SK-N-SH (cell line): ENCODE measurements around the gene CYFIP2. TPM values are rescaled to one million over a fixed set of nuclear protein-coding genes. Genes with fewer than 3 reads are reported as not detected.
"Not testable (repeated sequence)": the region's sequence is repeated elsewhere in the genome, so short reads cannot be mapped to it uniquely, and the experiment has no call there.

Experiments used
- CTCF ChIA-PET: fragments of 300-600, 350-600 bp; formaldehyde crosslinking; extraction: SDS; loops from one replicate; lab custom pipeline; 2021; lab: Yijun Ruan, JAX
- POLR2A ChIA-PET: fragments of 350-600 bp; sonication (Branson Sonifier 250); formaldehyde crosslinking; extraction: SDS; loops from one replicate; lab custom pipeline; 2020; ENCODE audit warnings: antibody characterized with exemption, inconsistent platforms; lab: Yijun Ruan, JAX
- DNase-seq: peaks from one replicate; pipeline ENCODE4 v3.0.0; 2012
- H2AFZ ChIP-seq: fragments of 200-600 bp; sonication (generic); 2 replicates; pipeline ENCODE4 v1.8.1; 2016; ENCODE audit warnings: antibody characterized with exemption, mild to moderate bottlenecking, low read depth
- H3F3A ChIP-seq: fragments of 200-600 bp; sonication (generic); replicated peaks from 2 replicates; pipeline ENCODE3; 2016; ENCODE audit warnings: antibody characterized with exemption, mild to moderate bottlenecking; ENCODE audit not compliant: insufficient read depth
- H3K27ac ChIP-seq, 2 experiments: fragments of 200-500 bp in 1 of 2; fragments of 200-600 bp in 1 of 2; sonication (Bioruptor generic) in 1 of 2; sonication (generic), shearing (Covaris generic) in 1 of 2; 2 replicates each; pipeline versions ENCODE4 v1.5.1 to v1.6.1; 2014 to 2016; ENCODE audit warnings: low read depth in 2 of 2, inconsistent platforms in 1 of 2, low read length in 1 of 2, mild to moderate bottlenecking in 1 of 2, mixed read lengths in 1 of 2
- H3K27me3 ChIP-seq: fragments of 200-600 bp; sonication (generic), shearing (Covaris generic); 2 replicates; pipeline ENCODE4 v1.6.1; 2016; ENCODE audit warnings: mixed run types; ENCODE audit not compliant: insufficient read depth
- H3K36me3 ChIP-seq, 2 experiments: fragments of 200-500 bp in 1 of 2; fragments of 200-600 bp in 1 of 2; sonication (Bioruptor generic) in 1 of 2; sonication (generic) in 1 of 2; replicated peaks in 1 of 2; 2 replicates each; pipeline versions ENCODE3 to v1.5.1; 2014 to 2016; ENCODE audit warnings: low read length in 1 of 2, mild to moderate bottlenecking in 1 of 2; ENCODE audit not compliant: insufficient read depth in 2 of 2, control insufficient read depth in 1 of 2
- H3K4me1 ChIP-seq, 2 experiments: fragments of 200-500 bp in 1 of 2; fragments of 200-600 bp in 1 of 2; sonication (Bioruptor generic) in 1 of 2; sonication (generic), shearing (Covaris generic) in 1 of 2; 2 replicates each; pipeline versions ENCODE4 v1.5.1 to v1.6.1; 2014 to 2016; ENCODE audit warnings: low read depth in 1 of 2, low read length in 1 of 2, mixed run types in 1 of 2; ENCODE audit not compliant: insufficient read depth in 2 of 2, control insufficient read depth in 1 of 2
- H3K4me2 ChIP-seq: fragments of 200-600 bp; sonication (generic), shearing (Covaris generic); 2 replicates; pipeline ENCODE4 v1.6.1; 2017; ENCODE audit warnings: mixed run types
- H3K4me3 ChIP-seq, 2 experiments: fragments of 200-500 bp in 1 of 2; fragments of 200-600 bp in 1 of 2; sonication (Bioruptor generic) in 1 of 2; sonication (generic), shearing (Covaris generic) in 1 of 2; 2 replicates each; pipeline versions ENCODE4 v1.5.1 to v1.8.1; 2014 to 2016; ENCODE audit warnings: low read depth in 2 of 2, inconsistent platforms in 1 of 2, low read length in 1 of 2, mild to moderate bottlenecking in 1 of 2, mixed read lengths in 1 of 2, moderate library complexity in 1 of 2
- H3K79me2 ChIP-seq: fragments of 200-600 bp; sonication (generic); 2 replicates; pipeline ENCODE4 v1.8.1; 2017; ENCODE audit warnings: mild to moderate bottlenecking; ENCODE audit not compliant: insufficient read depth
- H3K9ac ChIP-seq: fragments of 200-600 bp; sonication (generic); 2 replicates; pipeline ENCODE4 v1.6.1; 2017; ENCODE audit warnings: mixed run types
- H3K9me2 ChIP-seq: fragments of 200-600 bp; sonication (generic); 2 replicates; pipeline ENCODE4 v1.6.1; 2017; ENCODE audit warnings: mixed run types
- H3K9me3 ChIP-seq: fragments of 200-600 bp; sonication (generic); 2 replicates; pipeline ENCODE4 v1.6.1; 2017; ENCODE audit warnings: mixed run types, mild to moderate bottlenecking, moderate library complexity
- H4K20me1 ChIP-seq: fragments of 200-600 bp; sonication (generic); 2 replicates; pipeline ENCODE4 v1.6.1; 2017; ENCODE audit warnings: mild to moderate bottlenecking, mixed run types; ENCODE audit not compliant: insufficient read depth
- FOSL2 ChIP-seq: IDR thresholded peaks from 2 replicates; pipeline ENCODE4 v1.4.0; 2012; ENCODE audit warnings: low read depth, mild to moderate bottlenecking, moderate library complexity, borderline replicate concordance
- FOXJ3 ChIP-seq: sonication (generic); formaldehyde crosslinking; IDR thresholded peaks from 2 replicates; pipeline ENCODE4 v1.5.1; 2020; ENCODE audit warnings: mild to moderate bottlenecking, missing genetic modification reagents
- NFIC ChIP-seq: IDR thresholded peaks from 2 replicates; pipeline ENCODE4 v1.4.0; 2012; ENCODE audit warnings: borderline replicate concordance
- POLR2AphosphoS5 ChIP-seq: IDR thresholded peaks from 2 replicates; pipeline ENCODE4 v1.6.1; 2012; ENCODE audit warnings: low read depth, low read length
- RAD21 ChIP-seq: IDR thresholded peaks from 2 replicates; pipeline ENCODE4 v1.6.1; 2012; ENCODE audit warnings: mild to moderate bottlenecking, low read length
- RCOR1 ChIP-seq: fragments of 150-350 bp; IDR thresholded peaks from 2 replicates; pipeline ENCODE4 v1.6.1; 2017; ENCODE audit warnings: antibody characterized with exemption, low read length
- SIN3A ChIP-seq: IDR thresholded peaks from 2 replicates; pipeline ENCODE4 v1.6.1; 2012; ENCODE audit warnings: low read depth, mild to moderate bottlenecking, low read length, moderate library complexity, borderline replicate concordance
- WGBS: methylation state at CpG from one replicate; pipeline ENCODE4 v1.1.6; 2017; ENCODE audit warnings: low lambda C conversion rate; 5-methylcytosine and 5-hydroxymethylcytosine counted together
- polyA plus RNA-seq, 3 experiments: library from polyadenylated mRNA; depleted of rRNA; stranded (reverse); fragments of >200 nt; gene quantifications; 2 replicates each; pipeline ENCODE4 v1.2.3, GENCODE V29; 2012
- TF ChIP-seq, protein P1 (sequence below): IDR thresholded peaks from 2 replicates; pipeline ENCODE4 v1.4.0; 2012; ENCODE audit warnings: low read depth, borderline replicate concordance
- TF ChIP-seq, protein P2 (sequence below): IDR thresholded peaks from 2 replicates; pipeline ENCODE4 v1.4.0; 2012; ENCODE audit warnings: low read depth, borderline replicate concordance

The CYFIP2 gene
- polyA plus RNA-seq, 1 of the 3 experiments (the other 2 are of a cell fraction): 20.1 TPM

DNA sequence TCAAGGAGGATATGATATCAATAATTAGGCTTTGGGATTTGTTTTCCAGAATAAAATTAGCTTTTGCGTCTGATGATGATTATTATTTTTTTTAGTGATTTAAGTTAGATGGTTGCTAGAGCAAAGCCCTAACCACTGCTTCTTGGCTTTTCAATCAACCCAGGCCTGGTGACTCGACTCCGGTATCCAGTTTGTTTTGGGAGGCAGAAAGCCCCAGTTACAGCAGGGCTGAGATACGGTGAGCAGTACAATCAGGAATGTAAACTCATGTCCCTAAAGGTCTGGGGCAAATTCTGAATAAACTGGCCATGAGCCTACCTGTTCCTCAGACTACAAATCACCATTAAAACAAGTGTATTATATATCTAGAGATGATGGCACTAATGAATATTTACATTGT is 24.4 kb upstream of the CYFIP2 start:
- no peak for TF ChIP-seq NFIC
- TF ChIP-seq RCOR1: no peak
- TF ChIP-seq, protein P1, sequence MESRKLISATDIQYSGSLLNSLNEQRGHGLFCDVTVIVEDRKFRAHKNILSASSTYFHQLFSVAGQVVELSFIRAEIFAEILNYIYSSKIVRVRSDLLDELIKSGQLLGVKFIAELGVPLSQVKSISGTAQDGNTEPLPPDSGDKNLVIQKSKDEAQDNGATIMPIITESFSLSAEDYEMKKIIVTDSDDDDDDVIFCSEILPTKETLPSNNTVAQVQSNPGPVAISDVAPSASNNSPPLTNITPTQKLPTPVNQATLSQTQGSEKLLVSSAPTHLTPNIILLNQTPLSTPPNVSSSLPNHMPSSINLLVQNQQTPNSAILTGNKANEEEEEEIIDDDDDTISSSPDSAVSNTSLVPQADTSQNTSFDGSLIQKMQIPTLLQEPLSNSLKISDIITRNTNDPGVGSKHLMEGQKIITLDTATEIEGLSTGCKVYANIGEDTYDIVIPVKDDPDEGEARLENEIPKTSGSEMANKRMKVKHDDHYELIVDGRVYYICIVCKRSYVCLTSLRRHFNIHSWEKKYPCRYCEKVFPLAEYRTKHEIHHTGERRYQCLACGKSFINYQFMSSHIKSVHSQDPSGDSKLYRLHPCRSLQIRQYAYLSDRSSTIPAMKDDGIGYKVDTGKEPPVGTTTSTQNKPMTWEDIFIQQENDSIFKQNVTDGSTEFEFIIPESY: no peak
- no peak for TF ChIP-seq FOXJ3
- TF ChIP-seq, protein P2, sequence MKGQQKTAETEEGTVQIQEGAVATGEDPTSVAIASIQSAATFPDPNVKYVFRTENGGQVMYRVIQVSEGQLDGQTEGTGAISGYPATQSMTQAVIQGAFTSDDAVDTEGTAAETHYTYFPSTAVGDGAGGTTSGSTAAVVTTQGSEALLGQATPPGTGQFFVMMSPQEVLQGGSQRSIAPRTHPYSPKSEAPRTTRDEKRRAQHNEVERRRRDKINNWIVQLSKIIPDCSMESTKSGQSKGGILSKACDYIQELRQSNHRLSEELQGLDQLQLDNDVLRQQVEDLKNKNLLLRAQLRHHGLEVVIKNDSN: no peak
- TF ChIP-seq RAD21: no peak
- no peak for TF ChIP-seq POLR2AphosphoS5
- TF ChIP-seq SIN3A: no peak
- 73% methylated on average over 4 of the region's 4 CpGs for WGBS
- Histone ChIP-seq H3K79me2 (no peaks in the 10 kb centered on the region), H3K9ac (no peak overlapping the region), H2AFZ (no peak overlapping the region), H3K4me1 (no peaks in the 10 kb centered on the region; a peak in 1 of 4 replicates), H3K36me3 (no peaks in the 10 kb centered on the region), H3K9me2 (no peaks in the 10 kb centered on the region), H3F3A (no peaks in the 10 kb centered on the region), H4K20me1 (no peaks in the 10 kb centered on the region), H3K4me2 (no peak overlapping the region), H3K27me3 (no peaks in the 10 kb centered on the region; the same call in 1 of the 2 replicates), H3K27ac (no peak overlapping the region), H3K9me3 (no peaks in the 10 kb centered on the region), H3K4me3 (no peak overlapping the region)
- POLR2A ChIA-PET: no interaction called here
- no peak for DNase-seq
- CTCF ChIA-PET: interaction anchor here (0.9 to 2.0 kb wide), 3 partner anchors 11 to 47 kb away, joined by 4 to 5 read pairs (median 4); no protein-coding TSS in a partner anchor

DNA sequence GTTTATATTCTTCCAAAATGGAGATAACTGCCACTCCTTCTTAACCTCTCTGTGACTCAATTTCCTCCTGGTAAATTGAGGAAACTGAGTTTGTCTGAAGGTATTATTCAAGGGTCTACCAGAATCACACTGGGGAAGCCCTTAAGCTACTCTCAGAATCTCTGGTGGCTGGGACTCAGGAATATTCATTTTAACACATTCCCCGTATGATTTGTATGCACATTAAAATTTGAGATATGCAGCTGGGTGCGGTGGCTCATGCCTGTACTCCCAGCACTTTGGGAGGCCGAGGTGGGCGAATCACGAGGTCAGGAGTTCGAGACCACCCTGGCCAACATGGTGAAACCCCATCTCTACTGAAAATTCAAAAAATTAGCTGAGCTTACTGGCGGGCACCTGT is 21.2 kb upstream of the CYFIP2 start:
- H3K4me3 ChIP-seq, DNase-seq, H4K20me1 ChIP-seq, H3K9me2 ChIP-seq, H3K36me3 ChIP-seq, H2AFZ ChIP-seq, H3F3A ChIP-seq, H3K4me2 ChIP-seq, H3K27ac ChIP-seq, H3K27me3 ChIP-seq, POLR2A ChIA-PET, H3K4me1 ChIP-seq, H3K79me2 ChIP-seq, H3K9me3 ChIP-seq, H3K9ac ChIP-seq: not testable (repeated sequence)
- CTCF ChIA-PET: interaction anchor here (1.3 to 1.6 kb wide), 2 partner anchors 8 to 79 kb away, joined by 3 to 5 read pairs; no protein-coding TSS in a partner anchor
- WGBS: 43% methylated on average over 7 of the region's 7 CpGs

DNA sequence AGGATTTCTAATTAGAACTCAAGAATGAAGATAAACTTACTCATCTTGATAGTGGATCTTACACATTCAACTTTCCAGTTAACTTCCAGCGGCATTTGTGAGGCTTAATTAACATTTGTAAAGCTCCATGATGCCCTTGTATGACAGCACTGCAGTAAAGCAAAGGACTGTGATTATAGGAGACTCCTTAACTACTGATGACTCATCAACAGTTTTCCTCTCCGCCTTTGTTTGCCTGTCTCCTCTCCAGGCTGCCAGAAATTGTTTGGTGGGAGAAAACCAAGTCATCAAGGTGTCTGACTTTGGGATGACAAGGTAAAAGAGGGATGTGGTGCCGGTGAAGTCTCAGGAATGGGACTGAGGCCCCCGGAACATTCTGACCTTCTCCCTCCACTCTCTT is 20.4 kb upstream of the CYFIP2 start:
- H3K27me3 ChIP-seq: no peaks in the 10 kb centered on the region
- no peak overlapping the region for H3K27ac ChIP-seq
- H3K4me3 ChIP-seq: no peak overlapping the region
- no peak overlapping the region for H3K9ac ChIP-seq
- no peaks in the 10 kb centered on the region for H3K9me3 ChIP-seq
- 0 out of 2 replicates have a peak, but pooled peaks have one; percentile 6 for TF ChIP-seq FOSL2
- TF ChIP-seq, protein P2: no peak
- TF ChIP-seq, protein P1: no peak
- TF ChIP-seq SIN3A: no peak
- no peak overlapping the region for H3K4me2 ChIP-seq
- no peak overlapping the region for H2AFZ ChIP-seq
- H3K9me2 ChIP-seq: no peaks in the 10 kb centered on the region
- no peaks in the 10 kb centered on the region for H3K36me3 ChIP-seq
- DNase-seq: no peak
- ChIA-PET POLR2A (no interaction called here), CTCF (interaction anchor here (1.6 kb wide), 1 partner anchor 8 kb away, joined by 5 read pairs; no protein-coding TSS in a partner anchor)
- no peaks in the 10 kb centered on the region; a peak in 1 of 4 replicates for H3K4me1 ChIP-seq
- no peaks in the 10 kb centered on the region for H3F3A ChIP-seq
- WGBS: 68% methylated on average over 4 of the region's 4 CpGs
- H3K79me2 ChIP-seq: no peaks in the 10 kb centered on the region
- H4K20me1 ChIP-seq: no peaks in the 10 kb centered on the region
